Activated CD8-positive, alpha-beta memory T cell treated with anti-CD3 and anti-CD28 coated beads for 36 hours (primary cell): ENCODE results near the gene BRINP3. TPM values are rescaled to one million over a fixed set of nuclear protein-coding genes. Genes with fewer than 3 reads are reported as not detected.

Experiments used
- CTCF ChIA-PET: fragments of 350-600 bp; sonication (Branson Sonifier 250); formaldehyde crosslinking; loops from one replicate; lab custom pipeline; 2021; ENCODE audit warnings: antibody characterized with exemption; lab: Charles Lee
- POLR2A ChIA-PET: fragments of 350-600 bp; sonication (Branson Sonifier 250); formaldehyde crosslinking; loops from one replicate; lab custom pipeline; 2021; ENCODE audit warnings: antibody characterized with exemption; lab: Charles Lee
- total RNA-seq, 2 experiments: library from RNA; stranded (reverse); gene quantifications; one replicate each; pipeline ENCODE4 v1.2.3, GENCODE V29; 2021

The BRINP3 gene
- total RNA-seq, 2 experiments from 2014 or later: not detected

- CTCF ChIA-PET: no interaction called here
- POLR2A ChIA-PET: no interaction called here
These were observed 148.8 kb downstream of the BRINP3 start for GRCh38 chr1:190328871-190329270.

- ChIA-PET POLR2A (no interaction called here), CTCF (no interaction called here)
These were observed 149.3 kb downstream of the BRINP3 start for GRCh38 chr1:190328361-190328760.

- ChIA-PET POLR2A (no interaction called here), CTCF (no interaction called here)
These were observed 150.4 kb downstream of the BRINP3 start for GRCh38 chr1:190327271-190327670.

- ChIA-PET POLR2A (no interaction called here), CTCF (no interaction called here)
These were observed 154.1 kb downstream of the BRINP3 start for GRCh38 chr1:190323530-190323929.

GRCh38 chr1:190322274-190322673 lies 155.4 kb downstream of the BRINP3 start:
- POLR2A ChIA-PET: no interaction called here
- CTCF ChIA-PET: no interaction called here

GRCh38 chr1:190320952-190321351 lies 156.7 kb downstream of the BRINP3 start:
- ChIA-PET POLR2A (no interaction called here), CTCF (no interaction called here)

- CTCF ChIA-PET: no interaction called here
- POLR2A ChIA-PET: no interaction called here
These were observed 164.9 kb downstream of the BRINP3 start for GRCh38 chr1:190312763-190313162.

- ChIA-PET POLR2A (no interaction called here), CTCF (no interaction called here)
These were observed 174.2 kb downstream of the BRINP3 start for GRCh38 chr1:190303501-190303900.

- CTCF ChIA-PET: no interaction called here
- POLR2A ChIA-PET: no interaction called here
These were observed 181.2 kb downstream of the BRINP3 start for GRCh38 chr1:190296453-190296852.

- CTCF ChIA-PET: no interaction called here
- POLR2A ChIA-PET: no interaction called here
These were observed 187.8 kb downstream of the BRINP3 start for GRCh38 chr1:190289897-190290296.

- POLR2A ChIA-PET: no interaction called here
- CTCF ChIA-PET: no interaction called here
These were observed 191.6 kb downstream of the BRINP3 start for GRCh38 chr1:190286111-190286510.

GRCh38 chr1:190277107-190277506 lies 200.6 kb downstream of the BRINP3 start:
- ChIA-PET CTCF (no interaction called here), POLR2A (no interaction called here)

GRCh38 chr1:190274721-190275120 lies 202.9 kb downstream of the BRINP3 start:
- CTCF ChIA-PET: no interaction called here

GRCh38 chr1:190273161-190273560 lies 204.5 kb downstream of the BRINP3 start:
- ChIA-PET CTCF (no interaction called here), POLR2A (no interaction called here)

More at GRCh38 chr1:190274721-190275120, 202.9 kb downstream of the BRINP3 start:
- POLR2A ChIA-PET: no interaction called here

GRCh38 chr1:190262538-190262937 lies 215.1 kb downstream of the BRINP3 start:
- ChIA-PET CTCF (no interaction called here), POLR2A (no interaction called here)

GRCh38 chr1:190259424-190259823 lies 218.2 kb downstream of the BRINP3 start:
- ChIA-PET POLR2A (no interaction called here), CTCF (no interaction called here)

- ChIA-PET CTCF (no interaction called here), POLR2A (no interaction called here)
These were observed 219.7 kb downstream of the BRINP3 start for GRCh38 chr1:190258003-190258402.

GRCh38 chr1:190252046-190252445 lies 225.6 kb downstream of the BRINP3 start:
- POLR2A ChIA-PET: no interaction called here
- CTCF ChIA-PET: no interaction called here

- CTCF ChIA-PET: no interaction called here
- POLR2A ChIA-PET: no interaction called here
These were observed 227.3 kb downstream of the BRINP3 start for GRCh38 chr1:190250368-190250767.

- CTCF ChIA-PET: no interaction called here
- POLR2A ChIA-PET: no interaction called here
These were observed 233.3 kb downstream of the BRINP3 start for GRCh38 chr1:190244406-190244805.

GRCh38 chr1:190243056-190243455 lies 234.6 kb downstream of the BRINP3 start:
- ChIA-PET CTCF (no interaction called here), POLR2A (no interaction called here)

GRCh38 chr1:190226006-190226405 lies 251.7 kb downstream of the BRINP3 start:
- ChIA-PET CTCF (no interaction called here), POLR2A (no interaction called here)
